HepG2 (cell line): ENCODE data around the gene MXRA7. TPM values are rescaled to one million over a fixed set of nuclear protein-coding genes. Genes with fewer than 3 reads are reported as not detected.

Experiments used
- CHCHD3 ChIP-seq: sonication (generic); formaldehyde crosslinking; IDR thresholded peaks from 2 replicates; pipeline ENCODE4 v1.8.0; 2022; ENCODE audit warnings: mild to moderate bottlenecking, missing genetic modification reagents, moderate library complexity
- ELF3 ChIP-seq: IDR thresholded peaks from 2 replicates; pipeline ENCODE4 v1.6.1; 2016; ENCODE audit warnings: missing genetic modification reagents, missing compliant biosample characterization
- HNF4A ChIP-seq: sonication (generic); formaldehyde crosslinking; IDR thresholded peaks from 2 replicates; pipeline ENCODE4 v1.4.0; 2020; ENCODE audit warnings: missing genetic modification reagents
- MIXL1 ChIP-seq: IDR thresholded peaks from 2 replicates; pipeline ENCODE4 v1.6.1; 2016
- NPAS2 ChIP-seq: sonication (generic); formaldehyde crosslinking; IDR thresholded peaks from 2 replicates; pipeline ENCODE4 v1.8.0; 2022; ENCODE audit warnings: mild to moderate bottlenecking, missing genetic modification reagents, borderline replicate concordance
- PAF1 ChIP-seq: IDR thresholded peaks from 2 replicates; pipeline ENCODE4 v1.6.1; 2016; ENCODE audit warnings: missing genetic modification reagents, missing compliant biosample characterization
- RARA ChIP-seq: IDR thresholded peaks from 2 replicates; pipeline ENCODE4 v1.6.1; 2016; ENCODE audit warnings: missing genetic modification reagents, missing compliant biosample characterization
- SAFB2 ChIP-seq: sonication (generic); formaldehyde crosslinking; IDR thresholded peaks from 2 replicates; pipeline ENCODE4 v1.5.1; 2020; ENCODE audit warnings: missing genetic modification reagents, low read depth, mild to moderate bottlenecking, borderline replicate concordance
- SP2 ChIP-seq: sonication (generic); formaldehyde crosslinking; IDR thresholded peaks from 2 replicates; pipeline ENCODE4 v1.5.1; 2020; ENCODE audit warnings: mild to moderate bottlenecking, missing genetic modification reagents
- SP5 ChIP-seq: IDR thresholded peaks from 2 replicates; pipeline ENCODE4 v1.6.1; 2016; ENCODE audit warnings: low read depth, borderline replicate concordance
- THAP11 ChIP-seq: IDR thresholded peaks from 2 replicates; pipeline ENCODE4 v1.6.1; 2016; ENCODE audit warnings: missing biosample characterization, missing genetic modification reagents
- THYN1 ChIP-seq: sonication (generic); formaldehyde crosslinking; IDR thresholded peaks from 2 replicates; pipeline ENCODE4 v1.8.1; 2023; ENCODE audit warnings: low read depth, mild to moderate bottlenecking, moderate library complexity, missing genetic modification reagents, borderline replicate concordance
- ZBTB26 ChIP-seq: IDR thresholded peaks from 2 replicates; pipeline ENCODE4 v1.6.1; 2016; ENCODE audit warnings: missing compliant biosample characterization, missing genetic modification reagents, borderline replicate concordance
- ZHX2 ChIP-seq, 2 experiments: sonication (generic) in 1 of 2; formaldehyde crosslinking in 1 of 2; IDR thresholded peaks; 2 replicates each; pipeline versions ENCODE4 v1.6.1 to v1.9.0; 2014 to 2022; ENCODE audit warnings: antibody characterized with exemption in 1 of 2, borderline replicate concordance in 1 of 2, inconsistent platforms in 1 of 2, low read depth in 1 of 2, missing genetic modification reagents in 1 of 2
- polyA plus RNA-seq, 8 experiments: library from polyadenylated mRNA; depleted of rRNA in 3 of 8; stranded (reverse) in 7 of 8; unstranded in 1 of 8; fragments of >200 nt; fragmentation: Illumina TruSeq in 4 of 8; extraction: Trizol in 4 of 8; gene quantifications; 2 replicates each; pipeline versions ENCODE4 v1.2.1 to v1.2.3, GENCODE V29; 2011 to 2016; ENCODE audit warnings: low read depth in 4 of 8, missing spikeins in 1 of 8, mixed read lengths in 1 of 8; ENCODE audit not compliant: insufficient read depth in 1 of 8
- total RNA-seq, 5 experiments: library from RNA; depleted of rRNA; stranded (reverse); fragments of >200 nt; fragmentation: Illumina TruSeq; extraction: Trizol; gene quantifications; 2 replicates each; pipeline ENCODE4 v1.2.3, GENCODE V29; 2016; ENCODE audit warnings: low read depth in 1 of 5
- TF ChIP-seq, protein P1 (sequence below): sonication (generic); formaldehyde crosslinking; IDR thresholded peaks from 2 replicates; pipeline ENCODE4 v1.4.0; 2020; ENCODE audit warnings: missing genetic modification reagents
- TF ChIP-seq, protein P2 (sequence below): IDR thresholded peaks from 2 replicates; pipeline ENCODE4 v1.6.1; 2016; ENCODE audit warnings: control low read depth
- TF ChIP-seq, protein P3 (sequence below): sonication (generic); formaldehyde crosslinking; IDR thresholded peaks from 2 replicates; pipeline ENCODE4 v1.5.0; 2020; ENCODE audit warnings: mild to moderate bottlenecking, low read depth, missing genetic modification reagents, borderline replicate concordance

Gene MXRA7
- total and polyA plus RNA-seq, 2 of the 13 experiments (the other 11 are each of a cell fraction or from before 2014, with no cell fraction given), result 44.8 to 112 TPM

- 0 out of 2 replicates have a peak, but pooled peaks have one; percentile 20 for TF ChIP-seq ZHX2 (IDR thresholded peaks at IDR 0.05; ENCODE audit: low read depth)
- TF ChIP-seq ZHX2 (CRISPR knock-in tag; IDR thresholded peaks at IDR 0.05; ENCODE audit: borderline replicate concordance), result no peak
- TF ChIP-seq, protein P1, sequence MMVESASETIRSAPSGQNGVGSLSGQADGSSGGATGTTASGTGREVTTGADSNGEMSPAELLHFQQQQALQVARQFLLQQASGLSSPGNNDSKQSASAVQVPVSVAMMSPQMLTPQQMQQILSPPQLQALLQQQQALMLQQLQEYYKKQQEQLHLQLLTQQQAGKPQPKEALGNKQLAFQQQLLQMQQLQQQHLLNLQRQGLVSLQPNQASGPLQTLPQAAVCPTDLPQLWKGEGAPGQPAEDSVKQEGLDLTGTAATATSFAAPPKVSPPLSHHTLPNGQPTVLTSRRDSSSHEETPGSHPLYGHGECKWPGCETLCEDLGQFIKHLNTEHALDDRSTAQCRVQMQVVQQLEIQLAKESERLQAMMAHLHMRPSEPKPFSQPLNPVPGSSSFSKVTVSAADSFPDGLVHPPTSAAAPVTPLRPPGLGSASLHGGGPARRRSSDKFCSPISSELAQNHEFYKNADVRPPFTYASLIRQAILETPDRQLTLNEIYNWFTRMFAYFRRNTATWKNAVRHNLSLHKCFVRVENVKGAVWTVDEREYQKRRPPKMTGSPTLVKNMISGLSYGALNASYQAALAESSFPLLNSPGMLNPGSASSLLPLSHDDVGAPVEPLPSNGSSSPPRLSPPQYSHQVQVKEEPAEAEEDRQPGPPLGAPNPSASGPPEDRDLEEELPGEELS, result peak; percentile 53; the same call in 1 of the 2 replicates
- TF ChIP-seq, protein P2, sequence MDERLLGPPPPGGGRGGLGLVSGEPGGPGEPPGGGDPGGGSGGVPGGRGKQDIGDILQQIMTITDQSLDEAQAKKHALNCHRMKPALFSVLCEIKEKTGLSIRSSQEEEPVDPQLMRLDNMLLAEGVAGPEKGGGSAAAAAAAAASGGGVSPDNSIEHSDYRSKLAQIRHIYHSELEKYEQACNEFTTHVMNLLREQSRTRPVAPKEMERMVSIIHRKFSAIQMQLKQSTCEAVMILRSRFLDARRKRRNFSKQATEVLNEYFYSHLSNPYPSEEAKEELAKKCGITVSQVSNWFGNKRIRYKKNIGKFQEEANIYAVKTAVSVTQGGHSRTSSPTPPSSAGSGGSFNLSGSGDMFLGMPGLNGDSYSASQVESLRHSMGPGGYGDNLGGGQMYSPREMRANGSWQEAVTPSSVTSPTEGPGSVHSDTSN, result no peak
- 0 out of 2 replicates have a peak, but pooled peaks have one; percentile 27 for TF ChIP-seq ZBTB26 (CRISPR knock-in tag)
- TF ChIP-seq HNF4A (CRISPR knock-in tag), result peak; percentile 12; the same call in 1 of the 2 replicates
- TF ChIP-seq CHCHD3 (CRISPR knock-in tag), result no peak
- TF ChIP-seq NPAS2 (CRISPR knock-in tag), result no peak
- no peak; the same call in 1 of the 2 replicates for TF ChIP-seq THAP11 (CRISPR knock-in tag)
- no peak for TF ChIP-seq SP2 (CRISPR knock-in tag)
- peak; percentile 60; the same call in 1 of the 2 replicates for TF ChIP-seq MIXL1 (CRISPR knock-in tag)
- no peak for TF ChIP-seq PAF1 (CRISPR knock-in tag)
- peak; percentile 77; the same call in 1 of the 2 replicates for TF ChIP-seq SP5 (CRISPR knock-in tag)
- TF ChIP-seq SAFB2 (CRISPR knock-in tag), result no peak; the same call in 1 of the 2 replicates
- TF ChIP-seq THYN1 (CRISPR knock-in tag), result no peak
- TF ChIP-seq RARA (CRISPR knock-in tag), result 0 out of 2 replicates have a peak, but pooled peaks have one; percentile 45
- TF ChIP-seq ELF3 (CRISPR knock-in tag), result peak; percentile 91
- TF ChIP-seq, protein P3, sequence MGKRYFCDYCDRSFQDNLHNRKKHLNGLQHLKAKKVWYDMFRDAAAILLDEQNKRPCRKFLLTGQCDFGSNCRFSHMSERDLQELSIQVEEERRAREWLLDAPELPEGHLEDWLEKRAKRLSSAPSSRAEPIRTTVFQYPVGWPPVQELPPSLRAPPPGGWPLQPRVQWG (CRISPR knock-in tag), result no peak
Measured at GRCh38 chr17:76696763-76697701, 13.7 kb downstream of the MXRA7 start (continued).
